Urothelium cell line (cell line): ENCODE results near the gene RBM17.
"Not testable (repeated sequence)": the region's sequence is repeated elsewhere in the genome, so short reads cannot be mapped to it uniquely, and the experiment has no call there.

Source experiments
- DNase-seq: peaks from one replicate; pipeline ENCODE4 v3.0.0; 2011; ENCODE audit warnings: low spot score, mixed read lengths
- FAIRE-seq: peaks from 2 replicates; lab custom pipeline; 2011; peaks lifted over from hg19 to GRCh38; lab: Jason Lieb, UNC

RBM17 gene

DNA sequence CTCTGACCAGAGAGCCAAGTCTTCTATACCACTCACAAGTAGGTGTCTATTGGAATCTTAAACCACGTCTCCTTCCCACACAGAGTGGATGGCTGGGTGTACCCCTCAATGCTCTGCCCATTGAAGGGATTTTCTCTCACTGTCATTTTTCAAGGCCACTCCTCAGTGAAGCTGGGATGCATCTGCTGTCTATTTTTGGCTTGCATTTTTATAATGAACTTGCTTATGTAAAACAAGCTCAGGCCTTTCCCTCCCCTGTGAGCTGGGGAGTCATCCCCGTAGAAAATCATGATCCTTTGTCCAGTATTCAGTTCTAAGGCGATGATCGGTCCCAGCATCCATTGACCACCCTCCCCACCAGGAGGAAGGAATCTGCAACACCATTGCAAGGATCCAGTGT is 9.8 kb upstream of the RBM17 start:
- DNase-seq (no peak), FAIRE-seq (no peak)

DNA sequence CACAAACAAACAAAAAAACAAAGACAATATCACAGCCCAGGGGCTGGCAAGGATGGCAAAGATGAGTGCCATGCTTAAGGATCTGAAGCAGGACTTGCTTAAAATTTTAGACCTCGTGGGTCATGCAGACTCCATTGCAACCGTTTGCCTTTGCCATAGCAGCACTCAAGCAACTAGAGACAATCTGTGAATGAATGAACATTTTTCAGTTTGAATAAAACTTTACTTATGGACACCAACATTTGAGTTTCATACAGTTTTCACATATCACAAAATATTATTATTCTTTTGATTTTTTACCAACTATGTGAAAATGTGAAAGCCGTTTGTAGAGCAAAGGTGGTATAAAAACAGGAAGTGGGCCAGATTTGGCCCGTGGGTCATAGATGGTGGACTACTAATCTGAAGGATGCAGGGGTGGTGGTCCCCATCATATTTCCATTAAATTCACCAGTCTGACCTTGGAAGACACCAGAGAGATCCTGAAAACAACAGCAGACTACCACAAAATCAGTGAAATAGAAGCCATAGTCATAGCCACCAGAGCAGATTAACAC is 8.3 kb upstream of the RBM17 start:
- FAIRE-seq (no peak), DNase-seq (no peak)

DNA sequence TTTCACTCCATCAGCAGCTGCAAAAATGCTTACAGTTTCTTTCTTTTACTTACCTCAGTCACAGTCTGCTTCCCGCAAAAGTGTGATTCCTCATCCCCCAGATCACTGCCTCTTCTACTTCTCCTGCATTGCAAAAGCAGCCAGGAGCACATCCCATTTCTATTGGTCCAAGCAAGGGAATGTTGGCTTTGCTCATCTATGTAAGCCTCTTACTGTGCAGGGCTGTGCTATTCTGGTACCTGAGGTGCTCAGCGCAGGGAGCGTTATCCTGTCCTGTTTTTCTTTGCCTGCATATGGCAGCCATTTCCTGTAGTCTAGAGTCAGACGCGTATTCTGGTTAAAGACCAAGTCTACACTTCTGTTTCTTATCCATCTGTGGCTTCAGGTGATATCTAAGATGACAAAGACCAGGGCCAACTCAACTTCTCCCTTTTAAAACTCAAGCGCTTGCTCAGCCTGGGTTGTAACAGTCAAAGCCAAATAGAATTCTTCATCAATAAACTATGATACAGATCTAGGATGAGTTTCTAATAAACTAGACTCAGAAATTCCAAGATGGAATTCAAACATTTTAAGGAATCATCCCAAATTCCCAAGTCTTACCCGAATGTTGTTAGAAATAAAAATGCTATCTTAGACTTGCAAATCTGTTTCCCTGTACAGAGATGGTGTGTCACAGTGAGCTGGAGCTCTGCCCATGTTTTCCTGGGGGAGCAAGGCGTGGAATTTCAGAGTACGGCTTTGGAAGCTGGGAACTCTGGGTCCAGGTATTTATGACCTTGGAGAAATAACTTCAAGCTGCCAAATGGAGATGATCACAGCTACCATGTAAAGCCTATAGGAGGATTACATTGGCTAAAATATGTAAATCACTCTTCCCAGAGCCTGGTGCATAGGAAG is 6.1 kb upstream of the RBM17 start:
- FAIRE-seq (no peak), DNase-seq (no peak)

DNA sequence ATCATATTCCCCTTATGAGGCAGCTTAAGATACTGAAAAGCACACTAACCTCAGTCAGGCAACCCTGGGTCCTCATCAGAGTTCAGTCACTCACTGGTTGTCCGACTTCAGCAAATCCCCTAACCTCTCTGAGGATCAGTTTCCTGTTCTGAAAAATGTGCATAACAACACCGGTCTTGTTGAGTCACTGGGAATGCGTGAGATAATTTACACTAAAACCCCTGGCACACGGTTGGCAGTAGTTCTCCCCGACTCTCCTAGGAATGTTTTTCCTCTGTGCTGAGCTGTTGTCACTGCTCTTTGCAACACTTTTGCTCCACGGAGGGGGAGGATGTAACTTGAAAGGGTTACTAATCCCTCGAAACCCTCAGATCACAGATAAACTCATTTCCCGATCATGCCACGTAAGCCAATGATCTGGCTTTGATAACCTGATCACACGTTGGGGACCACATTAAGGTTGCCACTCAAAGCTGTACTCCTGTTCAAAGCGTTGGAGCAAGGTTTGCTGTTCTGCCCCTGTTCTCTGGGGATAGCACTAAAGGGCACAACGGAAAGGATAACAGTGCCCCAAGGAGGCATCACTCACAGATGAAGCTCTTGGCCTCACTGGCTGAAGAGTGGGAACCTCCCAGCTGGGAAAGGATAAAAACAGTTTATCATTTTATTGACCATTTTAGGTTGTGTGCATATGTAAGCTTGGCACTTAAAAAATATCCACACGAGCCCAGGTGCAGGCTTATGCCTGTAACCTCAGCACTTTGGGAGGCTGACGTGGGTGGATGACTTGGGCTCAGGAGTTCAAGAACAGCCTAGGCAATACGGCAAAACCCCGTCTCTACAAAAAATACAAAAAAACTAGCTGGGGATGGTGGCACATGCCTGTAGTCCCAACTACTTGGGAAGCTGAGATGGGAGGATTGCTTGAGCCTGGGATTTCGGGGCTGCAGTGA is 5.0 kb upstream of the RBM17 start:
- DNase-seq (no peak), FAIRE-seq (no peak)

DNA sequence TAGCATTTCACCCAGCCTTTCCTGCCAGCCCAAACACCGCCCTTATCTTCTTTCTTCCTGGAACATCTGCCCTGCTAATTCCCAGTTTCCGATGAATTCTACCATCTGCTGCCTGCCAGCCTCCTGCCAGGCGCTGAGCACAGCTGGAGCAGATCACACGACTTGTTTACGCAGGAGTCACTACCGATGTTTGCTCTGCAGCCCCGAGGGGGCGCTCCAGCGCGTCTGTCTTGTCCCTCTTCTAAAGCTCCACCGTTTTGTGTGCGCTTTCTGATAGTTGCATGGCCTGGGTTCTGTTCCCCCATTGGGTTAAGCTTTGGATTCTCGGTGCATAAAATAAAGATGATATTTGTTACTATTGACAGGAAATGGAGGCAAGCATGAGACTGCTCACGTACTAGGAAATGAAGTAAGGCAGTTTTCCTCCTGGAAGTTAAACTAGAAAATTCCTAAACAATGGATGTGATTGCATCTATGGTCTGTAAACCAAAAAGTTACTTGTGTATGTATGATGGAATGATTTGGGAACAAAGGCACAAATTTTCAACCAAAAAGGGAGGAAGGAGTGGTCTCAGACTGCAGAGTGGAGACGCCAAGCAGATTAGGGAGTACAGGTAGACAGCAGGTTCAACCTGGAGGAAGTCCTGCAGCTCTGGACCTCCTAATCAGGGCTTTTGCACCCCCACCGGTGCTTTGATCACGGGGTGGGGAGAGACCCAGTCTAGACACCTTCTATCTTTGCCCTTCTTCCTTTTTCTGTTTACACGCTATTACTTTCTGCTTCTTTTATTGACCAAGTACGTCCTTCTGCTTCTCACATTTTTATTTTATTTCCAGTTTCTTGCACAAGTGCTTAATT is 2.2 kb upstream of the RBM17 start:
- DNase-seq = peak; percentile 78
- FAIRE-seq = no peak

DNA sequence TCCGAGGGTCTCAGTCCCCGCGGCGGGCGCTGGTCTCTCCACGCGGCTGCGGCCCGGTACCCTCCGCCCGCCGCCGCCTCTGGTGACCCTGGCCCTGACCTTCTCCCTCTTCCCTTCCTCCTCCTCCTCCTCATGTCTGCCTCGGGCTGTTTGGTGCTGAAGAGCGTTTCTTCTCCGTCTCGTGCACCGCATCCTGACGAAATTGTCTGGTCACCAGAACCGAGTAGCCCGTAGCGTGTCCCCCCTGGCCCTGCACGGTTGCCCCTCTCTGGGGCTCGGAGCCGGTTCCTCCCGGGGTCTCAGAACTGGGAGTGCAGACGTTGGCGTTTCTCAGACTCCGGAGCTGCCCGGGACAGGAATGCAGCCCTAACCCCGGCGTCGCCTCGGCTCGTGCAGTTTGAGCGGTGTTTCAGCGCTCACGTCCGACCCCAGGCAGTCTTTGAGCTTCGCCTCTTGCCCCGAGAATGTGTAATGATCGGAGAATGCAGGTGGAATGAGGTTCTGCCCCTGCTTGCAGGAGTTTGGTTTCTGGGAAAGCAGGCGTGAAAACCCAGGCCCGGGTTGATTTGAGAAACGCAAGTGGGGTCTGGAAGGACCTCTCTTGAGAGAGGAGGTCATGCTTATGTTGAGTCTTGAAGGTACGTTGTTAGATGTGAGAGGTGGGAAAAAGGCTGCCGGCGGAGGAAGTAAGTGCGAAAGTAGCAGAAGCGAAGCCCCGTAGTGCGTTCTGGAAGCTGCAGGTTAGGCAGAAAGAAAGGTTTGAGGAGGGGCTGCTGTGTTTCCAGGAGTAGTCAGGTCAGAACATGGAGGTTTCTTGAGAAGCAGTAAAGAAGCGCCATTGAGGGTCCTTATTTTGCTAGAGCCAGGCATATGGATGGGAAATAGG is 743 bp downstream of the RBM17 start:
- no peak for DNase-seq
- FAIRE-seq = no peak

DNA sequence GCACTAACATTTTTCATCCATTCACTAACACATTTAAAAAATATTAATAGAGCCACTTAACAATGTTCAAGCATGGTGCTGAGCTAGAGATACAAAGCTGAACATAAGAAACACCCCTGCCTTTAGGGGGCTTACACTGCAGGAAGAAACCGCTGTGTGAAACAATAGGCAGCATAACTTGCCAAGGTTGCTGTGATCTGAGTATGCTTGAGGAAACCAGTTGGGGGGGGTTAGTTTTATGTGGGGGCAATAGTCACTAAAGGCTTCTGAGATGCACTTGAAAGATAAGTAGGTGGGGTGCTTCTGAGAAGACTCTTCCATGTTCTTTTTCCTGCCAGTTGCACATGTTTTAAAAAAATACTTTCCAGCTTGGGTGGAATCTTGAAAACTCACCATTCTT is 2.8 kb downstream of the RBM17 start:
- FAIRE-seq (no peak), DNase-seq (no peak)

DNA sequence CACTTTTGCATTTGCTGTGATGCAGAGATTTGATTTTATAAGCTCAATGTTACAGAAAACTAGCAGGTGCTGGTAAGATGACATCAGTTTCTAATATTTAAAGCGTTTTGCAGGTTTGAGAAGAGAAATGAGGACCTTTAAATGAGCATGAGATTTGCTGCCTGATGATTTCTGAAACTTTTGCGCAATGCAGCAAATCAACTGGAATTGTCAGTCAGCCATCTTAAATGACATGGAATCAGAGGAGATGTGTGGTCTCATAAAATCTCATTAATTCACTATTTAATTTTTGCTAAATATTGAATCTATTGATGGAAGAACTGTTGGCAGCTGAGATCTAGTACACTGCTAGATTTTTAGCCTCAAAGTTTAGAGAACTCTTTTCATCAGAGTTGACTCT is 3.9 kb downstream of the RBM17 start:
- DNase-seq = no peak
- no peak for FAIRE-seq

DNA sequence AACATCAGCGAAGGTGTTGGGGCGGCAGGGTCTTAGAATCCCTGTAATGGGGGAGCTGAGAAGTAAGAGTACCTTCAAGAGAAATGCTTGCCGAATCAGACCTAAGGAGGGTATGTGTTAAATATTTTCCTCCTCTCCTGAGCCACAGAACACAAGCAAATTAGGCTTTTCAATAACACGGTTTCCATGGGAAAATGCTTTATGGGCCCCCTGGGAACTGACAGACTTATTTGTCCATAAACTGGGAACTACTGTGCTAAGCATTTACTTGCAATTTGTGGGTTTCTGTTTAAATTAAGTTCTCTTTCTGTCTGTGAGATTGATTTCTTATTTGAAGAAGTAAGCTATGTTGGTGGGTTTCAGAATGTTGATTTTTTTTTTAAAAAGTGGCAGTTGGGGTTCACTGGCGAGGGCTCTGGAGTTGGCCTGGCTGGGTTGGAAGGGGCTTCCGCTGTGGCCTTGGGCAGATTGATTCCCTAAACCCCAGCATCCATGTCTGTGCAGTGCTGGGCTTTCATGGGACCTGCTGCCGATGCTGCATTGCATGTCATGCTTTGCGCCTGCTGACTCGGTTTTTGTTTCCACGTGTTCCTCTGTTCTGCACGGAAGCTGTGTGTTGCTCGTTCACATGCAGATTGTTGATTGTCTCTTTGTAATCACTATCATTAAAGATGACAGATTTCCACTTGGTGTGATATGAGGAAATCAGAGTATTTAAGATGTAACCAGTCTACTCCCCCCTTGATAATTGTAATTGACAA is 7.2 kb downstream of the RBM17 start:
- FAIRE-seq (no peak), DNase-seq (no peak)

DNA sequence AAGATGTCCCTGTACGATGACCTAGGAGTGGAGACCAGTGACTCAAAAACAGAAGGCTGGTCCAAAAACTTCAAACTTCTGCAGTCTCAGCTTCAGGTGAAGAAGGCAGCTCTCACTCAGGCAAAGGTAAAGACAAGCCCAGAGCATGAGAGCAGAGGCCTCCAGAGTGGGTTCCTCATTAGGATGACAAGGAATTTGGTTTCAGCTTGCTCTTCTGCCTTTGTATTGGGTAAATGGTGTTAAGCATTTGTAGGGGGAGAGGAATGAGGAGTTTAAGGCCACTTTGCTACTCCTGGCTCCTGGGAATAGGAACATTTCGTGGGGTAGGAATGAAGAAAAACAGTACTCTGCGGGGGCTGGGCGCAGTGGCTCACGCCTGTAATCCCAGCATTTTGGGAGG is 8.2 kb downstream of the RBM17 start:
- DNase-seq = no peak
- no peak for FAIRE-seq

DNA sequence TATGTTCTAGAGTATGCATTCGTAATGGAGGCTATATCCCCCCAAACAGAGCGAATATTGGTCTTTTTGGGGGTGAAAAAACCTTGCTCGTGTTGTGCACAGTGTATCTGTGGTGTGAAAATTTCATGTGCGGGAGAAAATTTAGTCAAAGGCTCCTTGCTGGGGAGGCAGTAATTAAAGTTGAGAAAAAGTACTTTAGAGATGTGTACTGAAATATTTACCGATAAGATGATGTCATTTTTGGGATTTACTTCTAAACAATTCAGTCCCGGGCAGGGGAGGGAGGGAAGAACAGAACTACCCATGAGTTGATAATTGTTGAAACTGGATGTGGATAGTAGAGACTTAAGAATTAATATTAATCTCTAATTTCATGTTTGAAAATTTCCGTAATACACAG is 9.3 kb downstream of the RBM17 start:
- FAIRE-seq = no peak
- no peak for DNase-seq

DNA sequence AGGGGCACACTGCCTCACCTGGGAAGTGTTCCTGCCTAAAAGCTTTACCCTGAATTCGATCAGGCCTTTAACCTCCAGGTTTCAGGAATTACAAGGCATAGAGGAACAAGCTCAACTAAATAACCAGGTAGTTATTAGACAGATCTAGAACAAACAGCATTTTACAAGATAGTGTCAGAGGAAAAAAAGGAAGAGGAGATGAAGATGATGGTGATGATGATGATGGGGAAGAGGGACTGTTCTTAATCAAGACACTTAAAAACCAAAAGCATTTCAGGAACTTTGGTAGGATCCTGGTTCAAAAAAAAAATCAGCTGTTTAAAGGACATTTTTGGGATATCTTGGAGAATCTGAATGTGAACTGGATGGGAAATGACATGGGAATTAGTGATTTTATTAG is 11.5 kb downstream of the RBM17 start:
- FAIRE-seq = no peak
- DNase-seq = no peak

DNA sequence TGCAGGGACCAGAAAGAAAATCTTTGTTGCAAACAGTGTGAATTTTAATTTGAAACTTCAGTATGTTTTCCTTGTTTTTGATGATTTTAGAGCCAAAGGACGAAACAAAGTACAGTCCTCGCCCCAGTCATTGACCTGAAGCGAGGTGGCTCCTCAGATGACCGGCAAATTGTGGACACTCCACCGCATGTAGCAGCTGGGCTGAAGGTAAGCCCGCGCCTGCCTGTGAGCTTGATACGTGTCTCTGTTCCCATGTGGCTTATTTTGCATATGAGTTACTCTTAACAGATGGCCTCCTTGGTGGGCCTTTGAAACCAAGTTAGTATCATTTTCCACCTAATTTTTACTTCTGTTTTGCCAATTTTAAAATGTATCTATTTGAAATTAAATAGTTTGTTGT is 12.3 kb downstream of the RBM17 start:
- no peak for DNase-seq
- no peak for FAIRE-seq

DNA sequence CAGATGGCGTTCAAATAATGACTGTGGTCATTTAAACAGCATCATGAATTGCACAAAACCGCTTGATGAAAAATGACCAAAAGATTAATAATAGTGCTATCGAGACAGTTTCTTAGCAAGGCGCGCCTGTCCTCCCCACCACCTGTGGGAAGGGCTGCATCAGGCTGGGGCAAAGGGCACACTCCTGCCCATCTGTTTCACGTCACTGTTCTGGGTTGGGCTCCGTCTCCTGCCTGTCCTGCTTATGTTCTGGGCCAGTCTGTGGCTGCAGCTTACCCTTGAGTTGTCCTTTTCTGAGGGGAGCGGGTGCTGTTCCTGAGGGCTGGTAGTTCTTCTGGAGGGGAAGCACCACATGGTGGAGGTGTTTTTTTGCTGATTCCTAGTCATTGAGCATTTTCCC is 13.3 kb downstream of the RBM17 start:
- FAIRE-seq = no peak
- no peak for DNase-seq

DNA sequence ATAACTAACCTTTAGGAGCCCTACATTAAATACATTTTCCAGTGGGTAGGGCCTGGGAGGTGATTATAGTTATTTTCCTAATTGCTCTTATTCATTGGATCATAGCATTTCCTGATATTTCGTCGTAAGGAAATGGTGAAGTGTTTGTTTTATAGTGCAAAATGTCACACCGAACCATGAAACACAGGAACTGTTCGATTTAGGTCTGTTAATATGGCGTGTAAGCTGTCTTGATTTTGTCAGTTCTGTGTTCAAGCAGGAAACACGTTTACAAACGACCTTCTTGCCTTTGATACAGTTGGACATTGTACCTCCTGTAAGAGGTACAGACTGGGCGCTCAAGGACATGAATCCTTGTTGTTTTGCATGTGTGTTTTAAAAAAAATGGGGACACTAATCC is 14.8 kb downstream of the RBM17 start:
- FAIRE-seq (peak; percentile 5), DNase-seq (no peak)

DNA sequence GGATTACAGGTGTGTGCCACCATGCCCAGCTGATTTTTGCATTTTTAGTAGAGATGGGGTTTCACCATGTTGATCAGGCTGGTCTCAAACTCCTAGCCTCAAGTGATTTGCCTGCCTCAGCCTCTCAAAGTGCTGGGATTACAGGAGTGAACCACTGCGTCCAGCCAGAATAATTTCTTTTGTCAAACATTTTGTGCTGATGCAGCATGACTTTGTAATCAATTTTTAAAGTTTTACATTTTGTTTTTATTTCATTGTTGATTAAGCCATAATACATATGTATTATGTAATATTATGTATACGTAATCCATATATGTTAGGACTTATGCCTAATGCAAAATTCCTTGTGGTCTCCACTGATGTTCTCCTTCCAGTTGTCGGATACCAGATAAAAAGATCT is 18.8 kb downstream of the RBM17 start:
- FAIRE-seq, DNase-seq: not testable (repeated sequence)

DNA sequence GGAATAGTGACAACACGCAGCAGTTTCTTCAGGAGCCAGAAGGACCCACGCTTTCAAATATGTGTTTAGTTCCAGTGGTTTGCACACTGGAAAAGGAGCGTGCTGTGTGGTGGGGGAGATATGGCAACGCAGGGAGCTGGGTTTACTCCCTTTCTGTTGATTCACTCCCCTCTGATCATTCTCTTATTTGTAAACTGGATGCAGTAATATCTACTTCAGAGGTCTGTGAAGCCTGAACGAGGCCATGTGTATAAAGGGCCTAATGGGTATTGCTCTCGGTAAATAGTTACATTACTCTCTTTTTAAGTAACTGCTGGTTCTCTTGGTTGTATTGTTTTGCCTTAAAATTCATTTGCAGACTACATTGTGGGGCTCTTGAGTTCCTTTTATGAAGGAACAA is 19.2 kb downstream of the RBM17 start:
- FAIRE-seq (no peak), DNase-seq (no peak)

DNA sequence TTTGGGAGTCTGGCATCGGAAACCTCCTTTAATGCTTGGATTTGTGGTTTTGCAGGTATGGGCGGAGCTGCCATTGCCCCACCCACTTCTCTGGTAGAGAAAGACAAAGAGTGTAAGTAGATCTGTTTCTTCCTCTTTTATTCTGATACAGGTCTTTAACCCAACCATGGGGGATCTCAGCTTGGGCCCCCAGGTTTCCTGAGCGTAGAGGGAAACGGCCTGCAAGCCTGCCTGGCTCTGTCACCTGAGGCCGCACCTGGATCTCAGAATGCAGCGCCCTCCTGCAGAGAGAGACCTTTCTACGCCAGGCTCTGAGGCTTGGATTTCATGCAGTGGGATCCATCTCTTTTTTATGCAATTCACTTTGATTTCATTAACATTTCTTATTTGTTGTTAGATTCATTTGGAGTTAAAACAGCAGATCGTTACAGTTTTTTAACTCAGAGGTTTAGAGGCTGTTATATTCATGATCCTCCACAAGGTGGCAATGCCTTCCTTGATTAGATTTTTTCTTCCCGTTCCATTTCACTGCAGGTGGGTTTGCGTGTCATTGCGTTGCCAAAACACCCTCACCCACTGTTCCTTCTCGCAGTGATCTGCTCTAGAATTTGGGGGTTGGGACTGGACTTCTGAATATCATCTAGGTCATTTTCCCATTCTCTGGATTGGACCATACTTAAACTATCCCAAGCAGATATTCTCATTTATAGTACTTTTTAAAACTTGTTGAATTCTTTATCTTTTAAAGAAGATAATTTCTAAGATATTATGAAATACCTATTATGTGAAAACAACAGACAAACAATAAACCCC is 20.0 kb downstream of the RBM17 start:
- peak; percentile 40 for DNase-seq

More for the DNA sequence above, 20.0 kb downstream of the RBM17 start:
- FAIRE-seq = no peak
